Measurements from ENCODE around the gene CAPN3.
"Not testable (repeated sequence)": the region's sequence is repeated elsewhere in the genome, so short reads cannot be mapped to it uniquely, and the experiment has no call there.

Gene CAPN3

DNA sequence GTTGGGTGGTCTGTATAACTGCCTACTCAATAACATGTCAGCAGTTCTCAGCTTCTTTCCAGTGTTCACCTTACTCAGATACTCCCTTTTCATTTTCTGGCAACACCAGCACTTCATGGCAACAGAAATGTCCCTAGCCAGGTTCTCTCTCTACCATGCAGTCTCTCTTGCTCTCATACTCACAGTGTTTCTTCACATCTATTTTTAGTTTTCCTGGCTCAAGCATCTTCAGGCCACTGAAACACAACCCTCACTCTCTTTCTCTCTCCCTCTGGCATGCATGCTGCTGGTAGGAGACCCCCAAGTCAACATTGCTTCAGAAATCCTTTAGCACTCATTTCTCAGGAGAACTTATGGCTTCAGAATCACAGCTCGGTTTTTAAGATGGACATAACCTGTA lies at the start of gene CAPN3:
Gene CAPN3, plus strand, starts transcription at position 253 of the 400 bp plus-strand sequence. CDS start 305 bp downstream, outside the sequence.
- H3K27ac ChIP-seq, result no peak within 1 kb of the TSS
- TF ChIP-seq, protein P1, sequence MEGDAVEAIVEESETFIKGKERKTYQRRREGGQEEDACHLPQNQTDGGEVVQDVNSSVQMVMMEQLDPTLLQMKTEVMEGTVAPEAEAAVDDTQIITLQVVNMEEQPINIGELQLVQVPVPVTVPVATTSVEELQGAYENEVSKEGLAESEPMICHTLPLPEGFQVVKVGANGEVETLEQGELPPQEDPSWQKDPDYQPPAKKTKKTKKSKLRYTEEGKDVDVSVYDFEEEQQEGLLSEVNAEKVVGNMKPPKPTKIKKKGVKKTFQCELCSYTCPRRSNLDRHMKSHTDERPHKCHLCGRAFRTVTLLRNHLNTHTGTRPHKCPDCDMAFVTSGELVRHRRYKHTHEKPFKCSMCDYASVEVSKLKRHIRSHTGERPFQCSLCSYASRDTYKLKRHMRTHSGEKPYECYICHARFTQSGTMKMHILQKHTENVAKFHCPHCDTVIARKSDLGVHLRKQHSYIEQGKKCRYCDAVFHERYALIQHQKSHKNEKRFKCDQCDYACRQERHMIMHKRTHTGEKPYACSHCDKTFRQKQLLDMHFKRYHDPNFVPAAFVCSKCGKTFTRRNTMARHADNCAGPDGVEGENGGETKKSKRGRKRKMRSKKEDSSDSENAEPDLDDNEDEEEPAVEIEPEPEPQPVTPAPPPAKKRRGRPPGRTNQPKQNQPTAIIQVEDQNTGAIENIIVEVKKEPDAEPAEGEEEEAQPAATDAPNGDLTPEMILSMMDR (conservative IDR thresholded peaks at IDR 0.05), result no peak
- no peak for TF ChIP-seq ZFX (IDR thresholded peaks at IDR 0.05)

DNA sequence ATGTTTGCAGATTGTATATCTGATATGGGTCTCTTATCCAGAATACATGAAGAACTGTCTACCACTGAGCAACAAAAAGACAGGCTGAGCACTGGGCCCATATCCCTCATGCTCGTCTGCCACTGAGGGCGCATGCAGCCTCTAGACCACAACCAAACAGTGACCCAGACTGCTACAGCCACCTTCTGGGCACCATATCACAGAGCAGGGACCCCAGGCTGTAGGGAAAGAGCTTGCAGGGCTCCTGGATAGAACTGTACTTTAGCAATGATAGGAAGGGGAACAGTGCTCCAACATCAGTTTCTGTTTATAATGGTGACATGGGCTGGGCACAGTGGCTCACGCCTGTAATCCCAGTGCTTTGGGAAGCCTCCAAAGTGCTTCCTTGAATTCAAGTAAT lies 45.8 kb upstream of the CAPN3 start:
- no peak overlapping the region for H3K27ac ChIP-seq
- TF ChIP-seq, protein P1 (conservative IDR thresholded peaks at IDR 0.05), result no peak
- TF ChIP-seq ZFX (IDR thresholded peaks at IDR 0.05), result no peak

DNA sequence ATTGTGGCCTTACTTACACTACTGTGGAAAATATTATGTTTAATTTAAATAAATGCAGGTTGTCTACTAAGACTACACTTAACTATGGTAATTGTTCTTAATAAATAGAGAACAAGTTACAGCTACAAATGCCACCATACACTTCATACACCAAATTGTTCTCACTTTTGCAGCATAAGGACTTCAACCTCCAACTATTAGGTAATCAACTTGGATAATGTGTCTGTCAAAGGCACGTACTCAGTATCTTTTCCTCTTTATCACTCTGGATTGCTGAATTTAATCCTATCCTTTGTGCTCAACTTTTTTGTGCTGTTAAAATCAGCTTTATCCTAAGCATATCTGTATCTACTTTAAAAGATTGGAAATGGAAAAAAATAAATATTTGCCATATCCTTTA lies 44.5 kb upstream of the CAPN3 start:
- no peak overlapping the region for H3K27ac ChIP-seq
- TF ChIP-seq ZFX (IDR thresholded peaks at IDR 0.05), result no peak
- TF ChIP-seq, protein P1 (conservative IDR thresholded peaks at IDR 0.05), result no peak

DNA sequence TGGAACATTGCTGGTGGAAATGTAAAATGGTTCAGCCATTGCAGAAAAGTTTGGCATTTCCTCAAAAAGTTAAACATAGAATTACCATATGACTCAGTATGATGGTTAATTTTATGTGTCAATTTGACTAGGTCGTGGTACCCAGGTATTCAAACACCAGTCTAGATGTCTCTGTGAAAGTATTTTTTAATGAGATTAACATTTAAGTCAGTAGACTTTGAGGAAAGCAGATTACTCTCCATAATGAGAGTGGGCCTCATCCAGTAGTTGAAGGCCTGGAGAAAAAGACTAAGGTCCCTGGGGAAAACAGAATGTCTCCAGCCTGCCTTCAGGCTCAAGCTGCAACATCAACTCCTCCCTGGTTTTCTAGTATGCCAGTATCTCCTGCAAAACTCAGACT lies 43.8 kb upstream of the CAPN3 start:
- TF ChIP-seq, protein P1 (conservative IDR thresholded peaks at IDR 0.05), result no peak
- no peak for TF ChIP-seq ZFX (IDR thresholded peaks at IDR 0.05)
- no peak overlapping the region for H3K27ac ChIP-seq

DNA sequence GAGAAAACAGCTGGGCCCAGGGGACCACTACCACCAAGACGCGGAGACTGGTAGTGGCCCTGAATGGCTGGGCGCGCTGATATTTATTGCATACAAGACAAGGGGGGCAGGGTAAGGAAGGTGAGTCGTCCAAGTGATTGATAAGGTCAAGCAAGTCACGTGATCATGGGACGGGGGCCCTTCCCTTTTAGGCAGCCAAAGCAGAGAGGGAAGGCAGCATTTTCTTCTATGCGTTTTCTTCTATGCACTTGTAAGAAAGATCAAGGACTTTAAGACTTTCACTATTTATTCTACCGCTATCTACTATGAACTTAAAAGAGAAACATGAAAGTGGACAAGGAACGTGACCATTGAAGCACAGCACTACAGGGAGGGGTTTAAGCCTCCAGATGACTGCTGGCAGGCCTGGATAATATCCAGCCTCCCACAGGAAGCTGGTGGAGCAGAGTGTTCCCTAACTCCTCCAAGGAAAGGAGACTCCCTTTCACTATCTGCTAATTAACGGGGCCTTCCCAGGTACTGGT lies 43.0 kb upstream of the CAPN3 start:
- not testable (repeated sequence) for H3K27ac ChIP-seq

DNA sequence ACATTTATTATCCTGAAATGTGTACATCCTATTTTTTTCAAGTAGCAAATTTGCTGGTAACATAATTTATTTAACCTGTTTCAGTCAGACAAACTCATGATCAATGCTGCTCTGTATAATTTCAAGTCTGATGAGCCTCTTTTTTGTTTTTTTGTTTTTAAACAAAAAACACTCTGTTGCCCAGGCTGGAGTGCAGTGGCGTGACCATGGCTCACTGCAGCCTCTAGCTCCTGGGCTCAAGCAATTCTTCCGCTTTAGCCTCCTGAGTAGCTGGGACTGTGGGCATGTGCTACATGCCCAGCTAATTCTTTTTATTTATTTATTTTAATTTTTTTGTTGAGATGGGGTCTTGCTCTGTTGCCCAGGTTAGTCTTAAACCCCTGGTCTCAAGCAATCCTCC lies 40.1 kb upstream of the CAPN3 start:
- H3K27ac ChIP-seq, result no peak overlapping the region
- no peak for TF ChIP-seq ZFX (IDR thresholded peaks at IDR 0.05)
- TF ChIP-seq, protein P1 (conservative IDR thresholded peaks at IDR 0.05), result no peak

DNA sequence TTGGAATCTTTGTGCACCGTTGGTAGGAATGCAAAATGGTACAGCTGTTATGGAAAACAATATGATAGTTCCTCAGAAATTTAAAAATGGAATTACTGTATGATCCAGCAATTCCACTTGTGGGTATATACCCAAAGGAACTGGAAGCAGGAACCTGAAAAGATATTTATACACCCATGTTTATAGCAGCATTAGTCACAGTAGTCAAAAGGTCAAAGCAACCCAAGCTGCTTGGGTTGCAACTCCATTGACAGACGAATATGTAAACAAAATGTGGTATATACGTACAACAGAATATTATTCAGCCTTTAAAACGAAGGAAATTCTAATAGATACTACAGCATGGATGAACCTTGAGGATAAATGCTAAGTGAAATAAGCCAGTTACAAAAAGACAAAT lies 35.0 kb upstream of the CAPN3 start:
- H3K27ac ChIP-seq, result no peak overlapping the region
- TF ChIP-seq ZFX (IDR thresholded peaks at IDR 0.05), result no peak
- TF ChIP-seq, protein P1 (conservative IDR thresholded peaks at IDR 0.05), result no peak

DNA sequence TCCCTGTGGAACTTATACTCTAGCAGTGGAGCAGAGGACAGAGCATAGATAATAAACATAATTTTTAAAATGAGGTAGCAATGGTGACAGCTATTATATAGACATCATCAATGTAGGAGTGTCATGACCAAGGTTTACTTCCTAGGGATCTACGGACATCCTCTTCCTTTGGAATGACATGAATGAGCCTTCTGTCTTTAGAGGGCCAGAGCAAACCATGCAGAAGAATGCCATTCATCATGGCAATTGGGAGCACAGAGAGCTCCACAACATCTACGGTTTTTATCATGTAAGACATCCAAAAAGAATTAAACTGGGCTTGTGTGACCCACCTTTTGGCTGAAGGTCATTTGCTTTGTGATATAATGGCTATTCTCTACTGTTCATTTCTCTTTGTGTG lies 30.1 kb upstream of the CAPN3 start:
- TF ChIP-seq, protein P1 (conservative IDR thresholded peaks at IDR 0.05), result no peak
- no peak for TF ChIP-seq ZFX (IDR thresholded peaks at IDR 0.05)
- no peak overlapping the region for H3K27ac ChIP-seq

Data from C4-2B (cell line).